ENCODE results near the gene EIF3I.
"Not testable (repeated sequence)": the region's sequence is repeated elsewhere in the genome, so short reads cannot be mapped to it uniquely, and the experiment has no call there.

EIF3I gene

GRCh38 chr1:32232558-32233304 is 10.5 kb downstream of the EIF3I start:
- no peak for DNase-seq

GRCh38 chr1:32234792-32235191 is 12.6 kb downstream of the EIF3I start:
- no peak for DNase-seq

- DNase-seq, result no peak
These were observed 17.1 kb downstream of the EIF3I start for GRCh38 chr1:32239337-32239736.

- no peak for DNase-seq
These were observed 17.6 kb downstream of the EIF3I start for GRCh38 chr1:32239790-32240139.

GRCh38 chr1:32240140-32240951 is 18.1 kb downstream of the EIF3I start:
- peak; percentile 60 for DNase-seq

- DNase-seq, result peak; percentile 32
These were observed 19.0 kb downstream of the EIF3I start for GRCh38 chr1:32241001-32241763.

GRCh38 chr1:32242341-32242851 is 20.2 kb downstream of the EIF3I start:
- DNase-seq, result no peak

GRCh38 chr1:32246888-32247273 is 24.7 kb downstream of the EIF3I start, which contains the start of gene FAM167B:
FAM167B (plus strand) TSS chr1:32247222; CDS start chr1:32247422, 200 bp downstream.
- no peak for DNase-seq

- DNase-seq, result no peak
These were observed 25.2 kb downstream of the EIF3I start for GRCh38 chr1:32247452-32247851.

GRCh38 chr1:32247983-32248889 is 26.0 kb downstream of the EIF3I start:
- peak; percentile 68 for DNase-seq

- peak; percentile 93 for DNase-seq
These were observed 27.8 kb downstream of the EIF3I start for GRCh38 chr1:32249831-32250525.

GRCh38 chr1:32250893-32251716 is 28.9 kb downstream of the EIF3I start, which contains the start of gene LCK:
LCK (plus strand) TSS chr1:32251265; CDS start chr1:32274330, 23,065 bp downstream.
- DNase-seq, result peak; percentile 57

GRCh38 chr1:32255072-32256071 is 33.2 kb downstream of the EIF3I start:
- DNase-seq, result peak; percentile 44

- peak; percentile 50 for DNase-seq
These were observed 34.4 kb downstream of the EIF3I start for GRCh38 chr1:32256473-32257226.

GRCh38 chr1:32257227-32257508 is 35.0 kb downstream of the EIF3I start:
- DNase-seq, result no peak

GRCh38 chr1:32263236-32263593 is 41.0 kb downstream of the EIF3I start:
- not testable (repeated sequence) for DNase-seq

GRCh38 chr1:32263744-32264143 is 41.5 kb downstream of the EIF3I start:
- DNase-seq, result no peak

- no peak for DNase-seq
These were observed 43.6 kb downstream of the EIF3I start for GRCh38 chr1:32265846-32266245.
